Ramos (cell line): Measurements from ENCODE around the gene TARP.

Source experiments
- in situ Hi-C: fragments of 300-500 bp; cut with MboI; formaldehyde crosslinking; loops from one replicate; pipeline ENCODE4 v1.14.3; 2022; ENCODE audit warnings: low sequenced_read_pairs; ENCODE audit not compliant: unreplicated experiment

The TARP gene

GRCh38 chr7:38273286-38273995 is at the start of gene TARP:
Gene TARP (minus strand): TSS chr7:38273636.
- in situ Hi-C loops, result no loop called here

- in situ Hi-C loops, result no loop called here
These were observed 49.7 kb upstream of the TARP start for GRCh38 chr7:38323156-38323555.

- in situ Hi-C loops, result no loop called here
These were observed 49.0 kb upstream of the TARP start for GRCh38 chr7:38322461-38322860.

DNA sequence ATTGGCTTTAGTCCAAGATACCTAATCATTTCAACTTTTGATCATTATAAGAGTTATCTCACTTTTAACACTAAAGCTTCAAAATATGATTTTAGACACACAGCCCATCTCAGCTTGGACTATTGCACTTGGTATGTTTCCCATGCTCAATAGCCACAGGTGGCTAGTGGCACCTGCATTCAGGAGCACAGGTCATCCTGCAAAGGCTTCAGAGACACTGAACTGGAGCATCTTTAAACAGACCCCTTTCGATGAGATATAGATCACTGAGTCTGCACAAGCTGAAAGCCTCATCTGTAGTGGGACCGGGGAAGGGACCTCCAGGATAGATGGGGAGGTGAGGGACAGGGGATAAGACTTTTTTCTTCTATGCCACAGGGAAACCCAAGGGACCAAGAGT is 48.5 kb upstream of the TARP start:
- in situ Hi-C loops, result no loop called here

DNA sequence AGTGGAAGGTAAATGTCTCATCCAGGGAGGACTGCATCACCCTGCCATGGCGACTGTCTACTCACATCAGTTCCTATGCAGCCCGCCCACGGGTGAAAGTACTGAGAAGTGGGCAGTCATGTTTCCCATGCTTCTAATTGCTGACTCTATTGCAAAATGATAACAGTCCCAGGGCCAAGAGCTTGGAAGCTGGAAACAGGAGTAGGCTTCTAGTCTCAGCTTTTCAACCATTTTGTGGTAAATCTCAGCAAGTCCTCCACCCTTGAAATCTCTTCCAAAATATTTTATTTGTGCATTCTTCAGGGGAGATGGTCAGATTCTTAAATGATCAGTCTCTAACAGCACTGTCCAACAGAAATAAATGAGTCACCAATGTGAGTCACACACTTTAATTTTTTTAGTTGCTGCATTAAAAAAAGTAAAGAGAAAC is 48.1 kb upstream of the TARP start:
- in situ Hi-C loops, result no loop called here

- in situ Hi-C loops, result no loop called here
These were observed 47.6 kb upstream of the TARP start for GRCh38 chr7:38321050-38321449.

DNA sequence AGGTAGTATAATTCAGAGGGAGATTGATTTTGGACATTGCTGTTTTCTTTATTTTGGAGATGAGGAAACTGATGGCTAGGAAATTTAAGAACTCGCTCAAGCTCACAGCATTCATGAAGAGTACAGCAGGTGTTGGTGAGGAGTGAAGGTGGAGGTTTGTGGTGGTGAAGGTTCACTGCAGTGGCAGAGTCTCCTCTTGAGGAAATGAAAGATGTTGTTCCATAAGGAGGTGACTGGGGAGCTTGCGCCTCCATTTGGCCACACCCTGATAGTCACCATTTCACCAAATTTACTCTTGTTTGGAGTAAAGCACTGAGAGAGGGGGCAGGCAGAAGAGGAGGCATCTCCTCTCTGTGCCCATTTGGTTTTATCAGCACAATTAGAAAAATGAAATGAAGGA is 46.4 kb upstream of the TARP start:
- in situ Hi-C loops, result no loop called here

GRCh38 chr7:38318803-38319416 is 45.5 kb upstream of the TARP start:
- in situ Hi-C loops, result no loop called here

DNA sequence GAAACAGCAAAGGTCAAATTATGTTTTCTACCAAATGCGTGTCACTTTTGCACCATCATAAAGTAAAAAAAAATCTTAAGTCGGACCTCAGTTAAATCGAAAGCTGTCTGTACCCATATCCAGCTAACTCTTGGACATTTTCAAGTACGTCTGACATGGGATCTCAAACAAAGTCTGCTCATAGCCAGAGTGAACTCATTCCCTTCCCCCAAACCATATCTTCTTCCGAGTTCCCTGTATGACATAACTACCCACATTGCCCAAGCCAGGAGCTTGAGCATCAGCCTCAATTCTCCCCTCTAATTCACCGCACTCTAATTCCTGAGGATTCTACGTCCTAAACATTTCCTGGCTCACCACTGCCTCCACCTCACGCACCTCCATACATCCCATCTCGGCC is 44.8 kb upstream of the TARP start:
- in situ Hi-C loops, result no loop called here

DNA sequence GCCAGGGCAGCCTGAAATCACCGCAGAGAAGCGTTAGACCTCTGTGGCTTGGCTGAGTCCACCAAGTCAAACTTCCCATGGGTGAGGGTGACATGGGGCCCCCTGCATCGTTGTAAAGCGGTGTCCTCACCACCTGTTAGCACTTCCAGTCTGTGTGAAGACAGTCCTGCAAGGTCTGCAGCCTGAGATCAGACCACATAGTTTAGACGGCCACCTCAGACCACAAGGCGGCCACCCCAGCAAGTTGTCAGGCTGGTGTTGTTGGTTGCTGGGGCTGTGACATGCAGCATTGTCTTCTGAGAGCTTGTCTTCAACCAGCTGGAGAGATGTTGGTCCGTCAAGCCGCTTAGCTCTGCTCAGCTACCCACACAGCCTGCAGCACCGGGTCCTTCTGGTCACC is 44.1 kb upstream of the TARP start:
- in situ Hi-C loops, result no loop called here

DNA sequence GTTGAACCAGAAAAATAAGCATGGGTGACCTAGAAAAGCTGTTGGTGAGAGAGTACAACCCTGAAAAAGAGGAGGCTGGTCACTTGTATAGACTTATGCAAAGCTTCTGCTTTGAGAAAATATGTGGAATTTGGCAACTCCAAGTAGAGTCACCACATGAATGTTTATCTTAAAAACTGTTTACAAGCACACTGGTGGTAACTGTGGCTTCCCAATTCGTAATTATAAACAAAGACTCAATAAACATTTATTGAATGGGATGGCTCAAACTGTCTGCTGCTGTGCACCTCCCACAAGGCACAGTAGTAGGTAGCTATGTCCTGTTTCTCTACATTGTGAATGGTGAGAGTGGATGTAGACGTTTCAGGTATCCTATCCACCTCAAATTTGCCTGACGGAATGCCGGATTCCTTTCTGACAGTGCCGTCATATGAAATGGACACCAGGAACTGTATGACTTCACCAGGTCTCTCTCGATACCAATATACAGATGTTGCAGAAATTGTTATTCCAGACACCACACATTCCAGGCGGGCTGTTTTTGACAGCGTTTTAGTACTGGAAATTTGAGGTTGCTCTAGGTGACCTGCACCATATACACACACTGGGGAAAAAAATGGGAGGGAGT is 43.4 kb upstream of the TARP start:
- in situ Hi-C loops, result no loop called here

DNA sequence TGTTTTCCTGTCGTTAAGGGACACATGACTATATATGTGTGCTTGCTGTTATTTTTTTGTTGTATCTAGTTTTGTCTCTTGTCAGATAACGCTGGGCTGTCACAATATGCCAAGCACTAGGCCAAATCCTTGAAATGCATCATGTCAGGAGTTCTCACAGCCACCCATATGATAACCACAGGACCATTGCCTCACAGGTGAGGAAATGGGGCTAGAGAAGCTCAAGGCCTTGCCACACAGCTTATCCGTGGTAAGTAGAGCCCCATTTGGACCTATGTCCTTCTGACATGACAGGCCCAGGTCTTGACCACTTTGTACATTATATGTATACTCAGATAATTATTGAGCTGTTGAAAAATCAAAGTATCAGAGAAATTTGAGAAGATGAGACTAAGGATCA is 42.0 kb upstream of the TARP start:
- in situ Hi-C loops, result no loop called here

DNA sequence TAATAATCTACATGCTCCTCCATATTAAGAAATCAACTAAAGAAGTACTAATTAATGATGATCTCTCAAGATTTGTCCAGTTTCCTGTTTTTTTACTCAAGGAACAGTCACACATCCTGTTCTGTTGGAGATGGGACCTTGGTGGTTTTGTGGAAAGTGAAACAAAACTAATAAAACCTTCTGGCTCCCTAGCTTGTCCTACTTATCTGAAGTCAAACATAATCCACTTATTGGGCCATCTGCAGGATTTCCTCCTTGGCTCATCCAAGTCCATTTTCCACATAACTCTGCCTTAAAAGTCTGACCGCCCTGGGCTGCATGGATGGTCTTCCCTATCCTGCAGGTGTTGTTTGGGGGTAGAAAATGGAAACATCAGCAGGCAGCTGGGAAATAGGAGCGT is 39.4 kb upstream of the TARP start:
- in situ Hi-C loops, result no loop called here

DNA sequence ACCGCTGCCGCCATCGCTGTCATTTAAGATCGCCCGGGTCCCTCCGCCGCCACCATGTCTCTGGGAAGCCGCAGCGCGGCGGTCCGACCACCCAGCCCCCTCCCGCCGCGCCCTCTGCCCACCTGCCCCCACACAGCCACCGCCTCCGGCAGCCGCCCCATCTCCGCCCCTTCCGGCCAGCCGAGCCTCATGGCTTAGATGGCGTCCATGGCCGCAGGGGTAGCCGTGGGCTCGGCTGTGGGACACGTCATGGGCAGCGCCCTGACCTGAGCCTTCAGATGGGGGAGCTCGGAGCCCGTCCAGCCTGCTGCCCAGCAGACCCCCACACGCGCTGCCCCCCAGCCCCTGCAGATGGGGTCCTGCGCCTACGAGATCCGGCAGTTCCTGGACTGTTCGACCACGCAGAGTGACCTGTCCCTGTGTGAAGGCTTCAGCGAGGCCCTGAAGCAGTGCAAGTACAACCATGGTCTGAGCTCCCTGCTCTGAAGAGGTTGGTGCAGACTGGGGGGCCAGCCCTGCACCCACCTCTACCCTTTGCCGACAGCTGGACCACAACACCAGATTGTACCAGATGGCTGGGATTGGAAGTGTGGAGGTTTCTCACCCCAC is 38.0 kb upstream of the TARP start:
- in situ Hi-C loops, result no loop called here

DNA sequence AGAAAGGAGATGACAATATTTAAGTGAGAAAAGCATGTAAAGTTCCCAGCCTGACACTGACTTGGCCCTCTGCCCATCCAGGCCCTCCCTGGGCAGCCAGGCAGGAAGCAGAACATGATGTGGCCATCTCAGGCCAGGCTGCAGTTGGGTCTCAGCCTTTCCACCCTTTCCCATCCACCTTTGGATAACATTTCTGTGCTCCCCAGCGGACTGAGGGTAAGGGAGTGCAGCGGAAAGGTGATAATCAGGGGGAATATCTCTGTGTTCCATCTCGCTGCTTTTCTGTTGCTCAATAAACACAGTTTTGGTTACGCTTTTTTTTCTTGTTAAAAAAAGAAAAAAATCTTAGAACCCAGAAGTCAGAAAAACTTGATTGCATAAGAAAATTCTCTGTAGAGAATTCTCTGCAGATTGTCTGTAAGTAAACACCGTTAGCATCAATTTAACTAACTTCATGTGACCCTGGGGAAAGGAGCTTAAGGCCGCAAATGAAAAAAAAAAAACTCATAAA is 37.2 kb upstream of the TARP start:
- in situ Hi-C loops, result no loop called here

- in situ Hi-C loops, result no loop called here
These were observed 36.1 kb upstream of the TARP start for GRCh38 chr7:38309555-38309954.

GRCh38 chr7:38308140-38308539 is 34.7 kb upstream of the TARP start:
- in situ Hi-C loops, result no loop called here

GRCh38 chr7:38307640-38308039 is 34.2 kb upstream of the TARP start:
- in situ Hi-C loops, result no loop called here

- in situ Hi-C loops, result no loop called here
These were observed 33.5 kb upstream of the TARP start for GRCh38 chr7:38306914-38307313.

- in situ Hi-C loops, result no loop called here
These were observed 32.7 kb upstream of the TARP start for GRCh38 chr7:38306171-38306570.

DNA sequence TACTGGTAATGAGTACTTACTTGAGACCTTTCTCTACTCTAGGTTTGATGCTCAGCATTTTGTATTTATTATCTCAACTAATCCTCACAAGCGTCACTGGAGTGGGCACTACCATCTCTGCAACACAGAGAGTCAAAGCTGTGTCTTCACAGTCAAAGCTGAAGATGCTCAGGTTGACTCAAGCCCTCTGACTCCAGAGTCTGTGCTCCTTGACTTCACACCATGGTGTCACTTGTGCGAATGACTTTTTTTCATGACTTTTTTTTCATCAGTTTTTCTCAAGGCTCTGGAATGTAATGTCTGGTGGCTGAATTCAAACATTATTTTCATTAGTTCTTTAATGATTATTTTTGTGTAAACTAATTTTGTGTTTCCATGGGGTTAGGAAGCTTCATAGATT is 30.4 kb upstream of the TARP start:
- in situ Hi-C loops, result no loop called here
